Esophagus (tissue), 2 donors: ENCODE results near the gene MRM2. TPM values are rescaled to one million over a fixed set of nuclear protein-coding genes. Genes with fewer than 3 reads are reported as not detected.

Source experiments
- H3K27ac ChIP-seq, 2 donors: one replicate each; pipeline ENCODE4 v1.5.1; 2013; ENCODE audit warnings: low read depth in 2 of 2, mild to moderate bottlenecking in 2 of 2, inconsistent platforms in 1 of 2, low read length in 1 of 2, moderate library complexity in 1 of 2
- H3K27me3 ChIP-seq, 2 donors: one replicate each; pipeline ENCODE4 v1.6.1; 2013; ENCODE audit warnings: low read length in 2 of 2, control low read depth in 1 of 2, mild to moderate bottlenecking in 1 of 2; ENCODE audit not compliant: insufficient read depth in 2 of 2, control insufficient read depth in 1 of 2
- H3K36me3 ChIP-seq, 2 donors: one replicate each; pipeline ENCODE4 v1.6.1; 2013; ENCODE audit warnings: low read length in 1 of 2; ENCODE audit not compliant: control insufficient read depth in 2 of 2, insufficient read depth in 2 of 2
- H3K4me1 ChIP-seq, 2 donors: one replicate each; pipeline ENCODE4 v1.6.1; 2013; ENCODE audit warnings: low read length in 1 of 2; ENCODE audit not compliant: control insufficient read depth in 2 of 2, insufficient read depth in 2 of 2
- H3K4me3 ChIP-seq, 2 donors: one replicate each; pipeline ENCODE4 v1.5.1; 2013; ENCODE audit warnings: low read length in 2 of 2, mild to moderate bottlenecking in 2 of 2, low read depth in 1 of 2, moderate library complexity in 1 of 2
- H3K9me3 ChIP-seq, 2 donors: one replicate each; pipeline ENCODE4 v1.6.1; 2013; ENCODE audit warnings: mild to moderate bottlenecking in 2 of 2, low read depth in 1 of 2, low read length in 1 of 2, moderate library complexity in 1 of 2; ENCODE audit not compliant: control insufficient read depth in 2 of 2, insufficient read depth in 1 of 2
- WGBS, 2 donors: extraction: QIAGEN DNeasy Blood & Tissue Kit; methylation state at CpG; one replicate each; pipeline ENCODE4 v1.1.7; 2013; 5-methylcytosine and 5-hydroxymethylcytosine counted together
- polyA plus RNA-seq, 2 donors: library from polyadenylated mRNA; stranded (reverse); fragments of 200-250 nt; gene quantifications; one replicate each; pipeline ENCODE4 v1.2.3, GENCODE V29; 2013
- donor health status: healthy with polysubstance abuse.
- donor health status: Bipolar disorder and iron deficiency.

Gene MRM2
- polyA plus RNA-seq, 2 donors: 16.8 to 19.7 TPM

DNA sequence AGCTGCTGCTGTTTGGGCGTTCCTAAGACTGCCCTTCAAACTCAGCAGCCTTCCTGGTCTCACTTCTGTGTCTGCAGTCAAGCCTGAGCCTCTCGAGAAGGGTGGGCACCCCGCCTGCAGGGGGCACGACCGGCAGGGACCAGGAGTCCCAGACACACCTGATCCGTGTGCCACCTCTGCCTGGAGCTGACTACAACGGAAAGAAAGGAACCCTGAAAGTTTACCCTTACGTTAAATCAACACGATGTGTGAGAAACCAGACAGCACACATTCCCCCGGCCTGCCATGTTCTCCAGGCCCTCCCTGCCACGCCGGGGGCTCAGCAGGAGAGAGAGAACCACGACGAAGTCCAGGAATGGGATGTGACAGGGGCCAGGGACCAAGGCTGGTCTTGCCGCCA lies 14.3 kb downstream of the MRM2 start:
- no peak overlapping the region for H3K27ac ChIP-seq
- H3K4me1 ChIP-seq: peaks cover 0 to 17% of the 10 kb centered on the region in 2 donors
- no peaks in the 10 kb centered on the region for H3K9me3 ChIP-seq
- H3K36me3 ChIP-seq: peaks cover 0 to 32% of the 10 kb centered on the region in 2 donors
- 89 to 92% methylated on average over 15 of the region's 15 CpGs for WGBS, 2 donors
- no peak overlapping the region for H3K4me3 ChIP-seq
- no peaks in the 10 kb centered on the region for H3K27me3 ChIP-seq

DNA sequence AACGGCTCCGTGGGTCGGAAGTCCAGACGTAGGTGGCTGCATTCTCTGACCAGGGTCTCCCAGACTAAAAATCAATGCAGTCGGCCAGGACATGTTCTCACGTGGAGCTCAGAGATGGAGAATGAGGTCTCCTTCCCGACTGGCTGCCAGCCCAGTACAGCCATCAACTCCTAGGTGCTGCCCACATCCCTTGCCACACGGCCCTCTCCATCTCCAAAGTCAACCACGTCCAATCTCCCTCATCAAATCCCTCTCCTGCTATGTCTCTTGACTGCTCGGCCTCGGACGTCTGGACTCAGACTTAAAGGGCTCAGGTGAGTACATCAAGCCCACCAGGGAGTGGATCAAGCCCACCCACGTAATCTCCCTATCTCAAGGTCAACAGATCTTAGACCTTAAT lies 16.2 kb downstream of the MRM2 start:
- Histone ChIP-seq H3K36me3 (peaks cover 0 to 45% of the 10 kb centered on the region in 2 donors), H3K4me1 (peaks cover 0 to 15% of the 10 kb centered on the region in 2 donors), H3K27ac (peak overlapping the region; percentile 69 to 80), H3K9me3 (no peaks in the 10 kb centered on the region), H3K27me3 (no peaks in the 10 kb centered on the region), H3K4me3 (no peak overlapping the region)
- WGBS, 2 donors: 97% methylated on average over 13 of the region's 13 CpGs

DNA sequence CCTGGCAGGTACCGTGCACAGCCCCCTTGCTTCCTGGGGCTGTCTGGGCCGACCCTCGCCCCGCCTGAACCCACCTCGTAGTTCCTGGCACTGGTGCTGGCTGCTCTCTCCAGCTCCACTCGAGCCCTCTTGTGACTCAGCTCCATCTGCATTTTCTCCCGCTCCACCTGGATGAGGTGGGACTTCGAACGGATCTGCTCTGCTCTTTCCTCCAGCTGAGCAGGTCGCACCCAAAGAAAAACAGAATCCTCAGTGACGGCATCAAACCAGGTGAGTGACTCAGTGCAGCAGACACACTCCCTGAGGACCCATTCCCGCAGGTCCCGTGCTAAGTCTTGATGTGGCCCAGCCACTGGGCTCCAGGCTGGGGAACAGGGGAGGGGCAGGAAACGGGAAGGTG lies 16.7 kb downstream of the MRM2 start:
- Histone ChIP-seq H3K27ac (peak overlapping the region; percentile 69 to 80), H3K36me3 (peaks cover 0 to 46% of the 10 kb centered on the region in 2 donors)
- WGBS, 2 donors: 58 to 69% methylated on average over 14 of the region's 14 CpGs

DNA sequence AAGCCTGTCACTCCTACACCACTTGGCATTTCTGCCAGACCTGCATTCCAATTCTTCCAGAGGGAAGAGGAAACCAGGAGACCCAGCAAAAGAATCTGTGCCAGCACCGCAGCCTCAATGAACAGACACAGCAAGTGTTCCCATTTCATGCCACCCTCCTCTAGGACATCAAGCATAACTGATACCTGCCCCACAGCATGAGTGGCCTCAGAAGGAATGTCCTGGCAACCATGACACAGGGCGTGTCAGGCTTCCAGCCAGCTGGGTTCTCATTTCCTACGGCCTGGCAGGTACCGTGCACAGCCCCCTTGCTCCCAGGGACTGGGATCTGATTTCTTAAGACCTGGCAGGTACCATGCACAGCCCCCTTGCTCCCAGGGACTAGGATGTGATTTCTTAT lies 17.1 kb downstream of the MRM2 start:
- Histone ChIP-seq H3K4me1 (peaks cover 0 to 15% of the 10 kb centered on the region in 2 donors), H3K27me3 (no peaks in the 10 kb centered on the region), H3K36me3 (peaks cover 0 to 46% of the 10 kb centered on the region in 2 donors), H3K4me3 (no peak overlapping the region), H3K9me3 (no peaks in the 10 kb centered on the region), H3K27ac (peak overlapping the region; percentile 69 to 80)
- WGBS, 2 donors: 55 to 64% methylated on average over 4 of the region's 4 CpGs

More for the DNA sequence above, 16.7 kb downstream of the MRM2 start:
- no peaks in the 10 kb centered on the region for H3K9me3 ChIP-seq
- H3K4me3 ChIP-seq: no peak overlapping the region
- no peaks in the 10 kb centered on the region for H3K27me3 ChIP-seq
- H3K4me1 ChIP-seq: peaks cover 0 to 15% of the 10 kb centered on the region in 2 donors

DNA sequence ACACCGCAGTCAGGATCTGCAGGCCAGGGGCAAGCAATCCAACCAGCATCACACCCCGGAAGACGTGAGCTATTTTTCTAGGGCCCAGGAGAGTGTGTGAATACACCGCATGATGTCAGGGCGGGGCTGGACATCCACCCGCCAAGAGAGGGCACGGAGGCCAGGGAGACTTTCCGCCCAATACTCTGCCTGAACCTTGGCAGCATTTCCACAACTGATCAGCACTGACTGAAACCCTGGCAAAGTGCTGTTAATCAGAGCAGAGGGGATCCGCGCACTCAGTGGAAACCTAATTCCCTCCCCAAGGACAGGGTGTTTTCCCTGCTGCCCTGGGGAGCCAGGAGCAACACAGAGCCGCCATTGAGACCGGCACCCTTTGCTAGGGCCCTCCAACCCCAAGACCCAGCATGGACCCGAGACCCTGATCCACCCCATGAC lies 17.5 kb downstream of the MRM2 start:
- H3K36me3 ChIP-seq: peaks cover 0 to 42% of the 10 kb centered on the region in 2 donors
- H3K27me3 ChIP-seq: no peaks in the 10 kb centered on the region
- no peak overlapping the region for H3K4me3 ChIP-seq
- peaks cover 0 to 15% of the 10 kb centered on the region in 2 donors for H3K4me1 ChIP-seq
- no peaks in the 10 kb centered on the region for H3K9me3 ChIP-seq
- H3K27ac ChIP-seq: peak overlapping the region; percentile 43 to 69
- WGBS, 2 donors: 60 to 82% methylated on average over 13 of the region's 13 CpGs

DNA sequence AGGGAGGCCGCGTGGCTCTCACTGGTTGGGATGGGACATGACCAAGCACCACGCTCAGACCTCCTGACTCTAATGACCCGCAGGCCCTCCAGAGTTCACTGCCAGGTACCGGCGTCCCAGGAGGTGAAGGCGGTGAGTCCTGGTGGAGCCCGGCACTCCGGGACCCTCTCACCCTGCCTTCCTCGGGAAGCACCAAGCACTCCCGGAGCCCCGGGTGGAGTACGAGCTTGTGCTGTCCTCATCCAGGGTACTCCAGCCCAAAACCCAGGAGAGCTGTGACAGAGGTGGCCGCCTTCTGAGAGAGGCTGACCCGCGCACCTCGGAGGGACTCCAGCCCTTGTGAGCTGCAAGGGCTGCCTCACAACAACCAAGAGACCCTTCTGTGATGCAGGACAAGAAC lies 18.7 kb downstream of the MRM2 start:
- Histone ChIP-seq H3K27ac (no peak overlapping the region), H3K4me3 (no peak overlapping the region), H3K27me3 (no peaks in the 10 kb centered on the region), H3K4me1 (peaks cover 0 to 15% of the 10 kb centered on the region in 2 donors), H3K9me3 (no peaks in the 10 kb centered on the region), H3K36me3 (peaks cover 0 to 41% of the 10 kb centered on the region in 2 donors)
- WGBS, 2 donors: 96% methylated on average over 17 of the region's 17 CpGs

DNA sequence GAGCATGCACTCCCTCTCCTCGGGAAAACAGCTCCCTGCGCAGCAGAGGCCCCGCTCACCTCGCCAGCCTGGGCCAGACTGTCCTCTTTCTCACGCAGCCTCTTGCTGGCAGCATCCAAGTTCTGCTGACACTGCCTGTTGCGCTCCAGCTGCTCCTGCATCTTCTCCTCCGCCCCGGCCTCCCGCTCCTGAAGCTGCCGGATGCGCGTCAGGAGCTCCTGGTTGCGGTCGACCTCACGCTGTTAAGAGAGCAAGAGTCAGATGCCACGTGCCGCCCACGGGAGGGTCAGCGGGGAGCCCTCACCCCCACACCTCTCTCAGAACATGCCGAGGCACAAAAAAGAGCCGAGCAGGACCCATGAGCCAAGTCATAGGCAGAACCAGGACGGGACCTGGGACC lies 19.5 kb downstream of the MRM2 start:
- Histone ChIP-seq H3K36me3 (peaks cover 4 to 38% of the 10 kb centered on the region in 2 donors), H3K27ac (no peak overlapping the region)

DNA sequence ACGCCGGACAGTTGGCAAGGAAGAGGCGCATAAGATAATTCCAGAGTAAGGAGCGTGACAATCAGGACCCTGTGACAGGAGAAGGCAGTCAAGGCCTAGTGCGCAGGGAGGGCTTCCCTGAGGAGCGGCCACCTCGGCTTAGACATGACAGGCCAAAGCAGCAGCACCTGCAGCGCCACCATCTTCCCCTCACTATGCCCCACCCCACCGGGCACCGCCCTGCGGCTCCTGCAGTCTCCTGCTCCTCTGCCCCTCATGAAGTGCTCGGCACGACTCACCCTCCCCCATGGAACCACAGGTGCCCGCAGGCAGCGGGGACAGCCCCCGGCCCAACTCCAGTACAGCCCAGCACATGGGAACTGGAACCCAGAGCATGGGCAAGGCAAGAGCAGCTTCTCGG lies 21.1 kb downstream of the MRM2 start:
- Histone ChIP-seq H3K4me3 (no peak overlapping the region), H3K4me1 (peaks cover 0 to 14% of the 10 kb centered on the region in 2 donors), H3K27ac (no peak overlapping the region), H3K9me3 (no peaks in the 10 kb centered on the region), H3K36me3 (peaks cover 9 to 53% of the 10 kb centered on the region in 2 donors), H3K27me3 (no peaks in the 10 kb centered on the region)
- WGBS, 2 donors: 90 to 95% methylated on average over 17 of the region's 17 CpGs

More for the DNA sequence above, 19.5 kb downstream of the MRM2 start:
- WGBS, 2 donors: 94 to 96% methylated on average over 22 of the region's 22 CpGs
- Histone ChIP-seq H3K4me3 (no peak overlapping the region), H3K27me3 (no peaks in the 10 kb centered on the region), H3K4me1 (peaks cover 0 to 15% of the 10 kb centered on the region in 2 donors), H3K9me3 (no peaks in the 10 kb centered on the region)

DNA sequence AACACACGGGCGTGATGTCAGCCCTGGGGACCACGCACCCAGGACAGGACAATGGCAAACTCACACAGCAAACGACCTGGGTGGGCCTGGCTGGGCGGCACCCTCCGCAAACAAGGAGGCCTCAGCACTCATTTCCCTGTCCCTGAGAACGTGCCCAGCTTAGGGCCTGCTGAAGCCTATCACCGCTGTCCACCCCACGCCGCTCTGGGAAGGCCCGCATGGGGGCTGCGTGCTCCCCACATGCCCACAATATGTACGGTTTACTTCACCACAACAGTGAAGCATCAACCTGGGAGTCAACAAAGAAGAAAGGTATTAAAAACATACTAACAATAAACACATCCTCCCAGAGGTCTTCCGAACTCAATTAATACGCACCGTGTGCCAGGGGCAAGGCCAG lies 21.5 kb downstream of the MRM2 start:
- peaks cover 0 to 9% of the 10 kb centered on the region in 2 donors for H3K4me1 ChIP-seq
- no peak overlapping the region for H3K27ac ChIP-seq
- no peaks in the 10 kb centered on the region for H3K27me3 ChIP-seq
- WGBS, 2 donors: 93 to 94% methylated on average over 16 of the region's 16 CpGs
- H3K4me3 ChIP-seq: no peak overlapping the region
- H3K9me3 ChIP-seq: peaks cover 0 to under 1% of the 10 kb centered on the region in 2 donors
- peaks cover 12 to 56% of the 10 kb centered on the region in 2 donors for H3K36me3 ChIP-seq

DNA sequence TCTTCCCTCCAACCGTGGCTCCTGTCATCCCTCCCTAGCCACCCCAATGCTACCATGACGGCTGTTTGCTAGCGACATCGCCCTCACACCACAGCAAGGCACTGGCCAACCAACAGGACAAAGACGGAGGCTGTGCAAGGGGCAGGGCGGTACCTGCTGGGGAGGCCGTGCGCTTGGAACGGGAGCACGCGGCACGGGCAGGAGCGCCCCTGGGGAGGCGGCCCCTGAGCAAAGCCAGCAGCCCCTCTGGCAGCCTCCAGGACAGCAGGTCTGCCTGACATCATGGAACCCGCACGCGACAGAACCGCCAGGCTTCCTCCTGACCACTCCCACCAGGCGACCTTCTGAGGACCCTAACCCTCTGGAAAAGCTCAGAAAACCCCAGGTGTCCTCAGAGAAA lies 22.0 kb downstream of the MRM2 start:
- no peak overlapping the region for H3K27ac ChIP-seq
- no peaks in the 10 kb centered on the region for H3K27me3 ChIP-seq
- peaks cover 0 to 3% of the 10 kb centered on the region in 2 donors for H3K9me3 ChIP-seq
- WGBS, 2 donors: 94 to 95% methylated on average over 19 of the region's 19 CpGs
- no peak overlapping the region for H3K4me3 ChIP-seq
- H3K36me3 ChIP-seq: peaks cover 12 to 56% of the 10 kb centered on the region in 2 donors
- peaks cover 0 to 9% of the 10 kb centered on the region in 2 donors for H3K4me1 ChIP-seq
